Right lobe of liver (tissue), 6 donors: ENCODE measurements around the gene TVP23C. TPM values are rescaled to one million over a fixed set of nuclear protein-coding genes. Genes with fewer than 3 reads are reported as not detected.
A peak's percentile ranks its signal among the peaks of the same experiment; 100 is the strongest.
"Not testable (repeated sequence)": the region's sequence is repeated elsewhere in the genome, so short reads cannot be mapped to it uniquely, and the experiment has no call there.

Experiments
- ATAC-seq, 4 donors: fragments of 200-7000 bp; cut with Tn5 transposase; one replicate each; pipeline ENCODE4 v1.9.1; 2020; ENCODE audit warnings: mild to moderate bottlenecking in 4 of 4, moderate library complexity in 4 of 4
- DNase-seq, 3 donors: peaks; one replicate each; pipeline ENCODE4 v3.0.0-alpha.2; 2020
- H3K27ac ChIP-seq, 3 donors: fragments of 200-600 bp; one replicate each; pipeline ENCODE4 v1.8.0; 2022
- H3K27me3 ChIP-seq, 2 donors: fragments of 200-600 bp; one replicate each; pipeline ENCODE4 v1.8.0; 2022
- H3K36me3 ChIP-seq, 4 donors: fragments of 200-600 bp; sonication (generic) in 1 of 4; one replicate each; pipeline versions ENCODE4 v1.5.1 to v1.8.0; 2017 to 2022; ENCODE audit warnings: control low read depth in 1 of 4
- H3K4me1 ChIP-seq, 4 donors: fragments of 200-600 bp; sonication (generic) in 1 of 4; one replicate each; pipeline versions ENCODE4 v1.5.1 to v1.8.0; 2017 to 2022; ENCODE audit warnings: control low read depth in 1 of 4
- H3K4me3 ChIP-seq, 3 donors: fragments of 200-600 bp; one replicate each; pipeline ENCODE4 v1.8.0; 2022
- H3K9me3 ChIP-seq, 4 donors: fragments of 200-600 bp; sonication (generic) in 1 of 4; one replicate each; pipeline versions ENCODE4 v1.5.1 to v1.8.0; 2017 to 2022; ENCODE audit warnings: control low read depth in 1 of 4
- WGBS: methylation state at CpG from one replicate; pipeline ENCODE4 v1.1.6; 2018; ENCODE audit warnings: low coverage, low lambda C conversion rate; ENCODE audit not compliant: insufficient coverage; ENCODE audit errors: missing lambda C conversion rate; 5-methylcytosine and 5-hydroxymethylcytosine counted together
- intact Hi-C, 2 donors: fragments of 100-400 bp; cut with DNase I; formaldehyde crosslinking; loops; one replicate each; pipeline versions ENCODE4 v1.11.2 to v1.14.1; 2022
- total RNA-seq, 6 experiments: library from RNA; depleted of rRNA in 2 of 6; stranded (reverse); fragments of >200 nt in 2 of 6; fragmentation: NEBNext Ultra II Directional in 3 of 6; extraction: Animal tissue kit (Norgen Biotek cat#: 25700) in 3 of 6; gene quantifications; one replicate each; pipeline versions ENCODE4 v1.1.0 to v1.2.4, GENCODE V29; 2016 to 2023
- TF ChIP-seq, protein P1 (sequence below), 4 donors: fragments of 200-600 bp in 3 of 4; fragments of 450-650 bp in 1 of 4; IDR thresholded peaks; one replicate each; pipeline versions ENCODE4 v1.5.1 to v1.8.0; 2016 to 2022; ENCODE audit warnings: antibody characterized with exemption in 4 of 4, mild to moderate bottlenecking in 2 of 4
- donor health status: DM: no; HTN: yes; CAD: no.
- donor health status: DM: no; HTN: no; CAD: no.
- donor health status: DM: no; HTN: no; CAD: no.
- donor health status: DM: no; HTN: yes; CAD: no.
- donor health status: DM: no; HTN: yes; CAD: no.

Gene TVP23C
- total RNA-seq, 6 experiments from 2014 or later = 3.5 to 6.5 (median 4.7) TPM

- ATAC-seq = peak; percentile 3 to 56 (median 50)
- H3K9me3 ChIP-seq, H3K27ac ChIP-seq, H3K27me3 ChIP-seq, intact Hi-C loops, H3K36me3 ChIP-seq, H3K4me1 ChIP-seq, DNase-seq: not testable (repeated sequence)
- H3K4me3 ChIP-seq = peak overlapping the region; percentile 63 to 67 (median 65)
- WGBS = 14% methylated on average over 4 of the region's 34 CpGs
Observed at GRCh38 chr17:15562613-15563374, 489 bp downstream of the TVP23C start.

DNA sequence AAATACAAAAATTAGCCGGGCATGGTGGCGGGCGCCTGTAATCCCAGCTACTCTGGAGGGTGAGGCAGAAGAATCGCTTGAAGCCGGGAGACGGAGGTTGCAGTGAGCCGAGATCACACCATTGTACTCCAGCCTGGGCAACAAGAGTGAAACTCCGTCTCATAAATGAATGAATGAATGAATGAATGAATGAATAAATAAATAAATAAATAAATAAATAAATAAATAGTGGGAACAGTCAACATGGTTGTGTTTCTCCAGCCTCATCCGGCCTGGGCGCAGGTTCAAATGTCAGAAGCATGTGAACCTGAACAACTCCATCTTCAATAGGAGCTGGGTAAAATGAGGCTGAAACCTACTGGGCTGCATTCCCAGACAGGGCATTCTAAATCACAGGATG, 1.8 kb downstream of the TVP23C start:
- ATAC-seq, intact Hi-C loops: not testable (repeated sequence)
- WGBS = 92% methylated on average over 10 of the region's 10 CpGs

DNA sequence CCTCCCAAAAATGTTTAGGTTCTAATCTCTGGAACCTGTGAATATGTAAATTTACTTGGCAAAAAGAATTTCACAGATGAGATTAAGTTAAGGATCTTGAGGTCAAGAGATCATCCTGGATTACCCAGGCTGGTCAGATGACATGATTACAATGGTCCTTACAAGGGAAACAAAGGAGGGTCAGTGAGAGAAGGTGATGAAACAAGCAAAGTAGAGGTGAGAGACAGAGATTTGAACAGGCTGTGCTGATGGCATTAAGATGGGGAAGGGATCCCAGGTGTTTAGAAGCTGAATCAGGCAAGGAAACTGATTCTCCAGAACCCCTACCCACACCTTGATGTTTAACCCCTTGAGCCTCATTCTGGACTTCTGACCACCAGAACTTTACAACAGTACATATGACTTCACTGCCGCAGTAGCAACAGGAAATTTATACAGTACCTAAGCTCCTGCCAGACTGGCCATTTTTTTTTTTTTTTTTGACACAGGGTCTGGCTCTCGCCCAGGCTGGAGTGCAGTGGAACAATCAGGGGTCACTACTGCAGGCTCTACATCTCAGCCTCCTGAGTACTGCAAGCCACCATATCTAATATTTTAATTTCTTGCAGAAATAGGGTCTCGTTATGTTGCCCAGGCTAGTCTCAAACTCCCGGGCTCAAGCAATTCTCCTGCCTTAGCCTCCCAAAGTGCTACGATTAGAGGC, 4.7 kb downstream of the TVP23C start:
- H3K9me3 ChIP-seq, H3K4me3 ChIP-seq, H3K27me3 ChIP-seq, ATAC-seq, H3K4me1 ChIP-seq, intact Hi-C loops, DNase-seq, H3K27ac ChIP-seq, H3K36me3 ChIP-seq: not testable (repeated sequence)
- no CpG with 5 or more reads among the region's 5 CpGs for WGBS

More for the DNA sequence above, 1.8 kb downstream of the TVP23C start:
- H3K4me1 ChIP-seq, DNase-seq, H3K36me3 ChIP-seq, H3K9me3 ChIP-seq, H3K4me3 ChIP-seq, H3K27me3 ChIP-seq, H3K27ac ChIP-seq: not testable (repeated sequence)

GRCh38 chr17:15557334-15557832, 5.9 kb downstream of the TVP23C start:
- H3K27ac ChIP-seq, H3K9me3 ChIP-seq, intact Hi-C loops, ATAC-seq, H3K4me1 ChIP-seq, DNase-seq, H3K27me3 ChIP-seq, H3K36me3 ChIP-seq, H3K4me3 ChIP-seq: not testable (repeated sequence)
- WGBS = no CpG with 5 or more reads among the region's 5 CpGs

GRCh38 chr17:15552932-15553331, 10.4 kb downstream of the TVP23C start:
- DNase-seq, H3K27ac ChIP-seq, H3K36me3 ChIP-seq, intact Hi-C loops, H3K4me3 ChIP-seq, H3K4me1 ChIP-seq, H3K9me3 ChIP-seq, H3K27me3 ChIP-seq: not testable (repeated sequence)
- TF ChIP-seq, protein P1, sequence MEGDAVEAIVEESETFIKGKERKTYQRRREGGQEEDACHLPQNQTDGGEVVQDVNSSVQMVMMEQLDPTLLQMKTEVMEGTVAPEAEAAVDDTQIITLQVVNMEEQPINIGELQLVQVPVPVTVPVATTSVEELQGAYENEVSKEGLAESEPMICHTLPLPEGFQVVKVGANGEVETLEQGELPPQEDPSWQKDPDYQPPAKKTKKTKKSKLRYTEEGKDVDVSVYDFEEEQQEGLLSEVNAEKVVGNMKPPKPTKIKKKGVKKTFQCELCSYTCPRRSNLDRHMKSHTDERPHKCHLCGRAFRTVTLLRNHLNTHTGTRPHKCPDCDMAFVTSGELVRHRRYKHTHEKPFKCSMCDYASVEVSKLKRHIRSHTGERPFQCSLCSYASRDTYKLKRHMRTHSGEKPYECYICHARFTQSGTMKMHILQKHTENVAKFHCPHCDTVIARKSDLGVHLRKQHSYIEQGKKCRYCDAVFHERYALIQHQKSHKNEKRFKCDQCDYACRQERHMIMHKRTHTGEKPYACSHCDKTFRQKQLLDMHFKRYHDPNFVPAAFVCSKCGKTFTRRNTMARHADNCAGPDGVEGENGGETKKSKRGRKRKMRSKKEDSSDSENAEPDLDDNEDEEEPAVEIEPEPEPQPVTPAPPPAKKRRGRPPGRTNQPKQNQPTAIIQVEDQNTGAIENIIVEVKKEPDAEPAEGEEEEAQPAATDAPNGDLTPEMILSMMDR (IDR thresholded peaks at IDR 0.05) = peak in 1 of 4 donors; percentile 14
- no CpG with 5 or more reads among the region's 1 CpG for WGBS
- peak in 3 of 4 donors; percentile 27 to 65 (median 43) for ATAC-seq

DNA sequence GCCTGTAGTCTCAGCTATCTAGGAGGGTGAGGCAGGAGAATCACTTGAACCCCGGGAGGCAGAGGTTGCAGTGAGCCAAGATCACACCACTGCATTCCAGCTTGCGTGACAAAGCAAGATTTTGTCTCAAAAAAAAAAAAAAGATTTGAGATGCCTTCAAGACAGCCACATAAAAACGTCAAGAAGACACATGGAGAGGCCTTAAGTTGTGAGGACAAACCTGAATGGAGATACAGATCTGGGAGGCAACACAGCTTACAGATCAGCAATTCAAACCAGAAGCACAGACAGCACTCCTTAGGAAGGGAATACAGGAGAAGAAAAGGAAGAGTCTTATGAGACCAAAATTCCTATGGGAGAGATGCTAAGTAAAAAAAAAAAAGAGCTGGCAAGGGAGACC, 13.7 kb downstream of the TVP23C start:
- H3K27ac ChIP-seq, H3K36me3 ChIP-seq, H3K4me1 ChIP-seq, H3K9me3 ChIP-seq, intact Hi-C loops, ATAC-seq, DNase-seq, H3K27me3 ChIP-seq, H3K4me3 ChIP-seq: not testable (repeated sequence)
- 71% methylated on average over 3 of the region's 3 CpGs for WGBS

DNA sequence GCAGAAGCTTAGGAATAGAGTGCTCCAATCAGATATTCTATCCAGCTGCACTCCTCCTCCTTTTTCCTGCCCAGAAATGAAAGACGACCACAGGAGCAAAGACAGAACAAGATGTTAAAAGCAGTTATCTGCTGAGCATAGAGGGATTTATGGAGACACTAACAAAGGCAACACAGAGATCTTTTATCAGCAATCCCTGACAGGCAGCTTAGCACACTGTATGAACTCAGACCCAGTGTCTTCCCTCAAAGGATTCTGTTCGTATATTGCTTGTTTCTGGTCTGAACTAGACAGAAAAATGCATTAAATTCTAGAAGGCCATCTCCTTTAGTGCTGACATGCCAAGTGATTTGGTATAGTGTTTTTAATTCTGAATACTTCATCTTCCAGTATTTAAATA, 16.7 kb downstream of the TVP23C start:
- DNase-seq, H3K27ac ChIP-seq, H3K36me3 ChIP-seq, ATAC-seq, H3K27me3 ChIP-seq, intact Hi-C loops, H3K4me1 ChIP-seq, H3K9me3 ChIP-seq, H3K4me3 ChIP-seq: not testable (repeated sequence)
- 100% methylated on average over 1 of the region's 2 CpGs for WGBS

DNA sequence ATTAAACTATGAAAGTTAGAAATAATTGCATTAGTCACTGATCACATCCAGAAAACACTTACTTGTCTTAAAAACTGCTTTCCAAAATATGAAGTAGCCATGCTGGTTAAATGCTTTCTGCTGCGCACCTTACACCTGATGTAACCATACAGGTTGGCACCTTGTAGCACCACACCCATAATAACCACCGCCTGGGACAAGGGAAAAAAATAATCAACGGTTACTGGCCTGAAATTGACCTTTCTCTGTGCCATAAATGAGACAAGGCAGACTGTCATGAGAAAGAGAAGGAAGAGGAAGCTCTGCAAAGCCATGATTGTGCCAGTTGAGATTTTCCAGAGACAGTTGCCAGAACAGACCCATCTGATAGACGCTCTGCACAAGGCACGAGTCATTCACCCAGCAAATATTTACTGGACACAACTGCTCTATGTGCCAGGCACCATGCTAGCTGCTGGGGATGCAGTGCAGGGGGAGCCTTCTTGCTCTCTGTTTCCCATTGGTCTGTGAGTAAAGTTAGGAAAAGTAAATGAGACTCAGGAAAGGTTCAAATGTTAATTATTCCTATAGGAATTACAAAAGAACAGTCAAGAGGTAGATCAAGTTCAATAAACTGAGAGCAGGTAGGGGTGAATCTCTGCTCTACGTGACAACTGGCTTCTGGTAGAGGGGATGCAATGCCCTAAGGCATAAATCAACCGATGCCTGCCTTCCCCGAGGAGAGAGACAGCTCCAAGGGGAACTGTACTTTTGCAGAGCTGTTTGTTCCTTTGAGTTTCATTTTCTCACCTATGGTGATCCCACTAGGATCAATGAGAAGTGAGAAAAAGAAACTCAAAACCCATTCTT, 22.7 kb downstream of the TVP23C start:
- DNase-seq, intact Hi-C loops, H3K4me3 ChIP-seq, H3K4me1 ChIP-seq, H3K27ac ChIP-seq, H3K9me3 ChIP-seq, H3K36me3 ChIP-seq, H3K27me3 ChIP-seq: not testable (repeated sequence)
- 77% methylated on average over 6 of the region's 8 CpGs for WGBS
- peak in 1 of 4 donors; percentile 56 for ATAC-seq

- H3K27me3 ChIP-seq, DNase-seq, H3K9me3 ChIP-seq, H3K4me1 ChIP-seq, ATAC-seq, H3K4me3 ChIP-seq, H3K27ac ChIP-seq, intact Hi-C loops, H3K36me3 ChIP-seq: not testable (repeated sequence)
- 94% methylated on average over 3 of the region's 3 CpGs for WGBS
Observed at GRCh38 chr17:15533122-15533521, 30.2 kb downstream of the TVP23C start.
